Activated CD4-positive, CD25-positive, alpha-beta regulatory T cell treated with anti-CD3 and anti-CD28 coated beads, Interleukin-2, amount 50 U/mL, for 16 hours (primary cell): ENCODE results near the gene SMIM5.

Experiments
- DNase-seq: peaks from one replicate; pipeline ENCODE4 v3.0.0-alpha.2; 2020; ENCODE audit warnings: low read depth, low spot score

The SMIM5 gene

GRCh38 chr17:75603123-75603522 is 30.1 kb upstream of the SMIM5 start:
- no peak for DNase-seq

GRCh38 chr17:75604034-75604695 is 29.1 kb upstream of the SMIM5 start:
- no peak for DNase-seq

GRCh38 chr17:75605790-75606189 is 27.4 kb upstream of the SMIM5 start:
- no peak for DNase-seq

GRCh38 chr17:75607086-75607485 is 26.1 kb upstream of the SMIM5 start:
- no peak for DNase-seq

GRCh38 chr17:75610103-75610984 is 22.9 kb upstream of the SMIM5 start:
- no peak for DNase-seq

- no peak for DNase-seq
These were observed 21.3 kb upstream of the SMIM5 start for GRCh38 chr17:75611851-75612429.

GRCh38 chr17:75612906-75613626 is 20.2 kb upstream of the SMIM5 start:
- DNase-seq, result no peak

- no peak for DNase-seq
These were observed 19.2 kb upstream of the SMIM5 start for GRCh38 chr17:75614006-75614405.

- DNase-seq, result no peak
These were observed 18.5 kb upstream of the SMIM5 start for GRCh38 chr17:75614556-75615270.

GRCh38 chr17:75615301-75615700 is 17.9 kb upstream of the SMIM5 start:
- no peak for DNase-seq

- no peak for DNase-seq
These were observed 16.6 kb upstream of the SMIM5 start for GRCh38 chr17:75616521-75617122.

- DNase-seq, result no peak
These were observed 16.0 kb upstream of the SMIM5 start for GRCh38 chr17:75617218-75617617.

GRCh38 chr17:75617675-75618074 is 15.6 kb upstream of the SMIM5 start:
- no peak for DNase-seq

GRCh38 chr17:75619506-75620431 is 13.5 kb upstream of the SMIM5 start:
- DNase-seq, result no peak

GRCh38 chr17:75621489-75621888 is 11.7 kb upstream of the SMIM5 start:
- no peak for DNase-seq

- DNase-seq, result no peak
These were observed 11.2 kb upstream of the SMIM5 start for GRCh38 chr17:75622076-75622475.

GRCh38 chr17:75622771-75623273 is 10.4 kb upstream of the SMIM5 start:
- DNase-seq, result no peak

GRCh38 chr17:75623386-75623785 is 9.8 kb upstream of the SMIM5 start:
- no peak for DNase-seq

- no peak for DNase-seq
These were observed 9.2 kb upstream of the SMIM5 start for GRCh38 chr17:75624021-75624420.
